HepG2 (cell line): ENCODE measurements around the gene EMILIN1. TPM values are rescaled to one million over a fixed set of nuclear protein-coding genes. Genes with fewer than 3 reads are reported as not detected.

Experiments used
- ATAC-seq: fragments of 200-7000 bp; cut with Tn5 transposase; 3 replicates; pipeline ENCODE4 v1.9.1; 2020; ENCODE audit warnings: mild to moderate bottlenecking, moderate library complexity
- BruUV-seq: library from RNA; stranded (reverse); fragments of 400-500 nt; replicated peaks from 2 replicates; lab custom pipeline; 2021; lab: Mats Ljungman, UMichigan
- CTCF ChIA-PET: fragments of 300-600 bp; formaldehyde crosslinking; extraction: SDS; loops from one replicate; lab custom pipeline; 2021; ENCODE audit warnings: low total read pairs, inconsistent platforms, low intra/inter-chr PET ratio; lab: Yijun Ruan, JAX
- POLR2A ChIA-PET: fragments of 350-600 bp; sonication (Branson Sonifier 250); formaldehyde crosslinking; loops from one replicate; lab custom pipeline; 2020; ENCODE audit warnings: antibody characterized with exemption, inconsistent platforms; lab: Yijun Ruan, JAX
- DNase-seq: peaks from one replicate; pipeline ENCODE4 v3.0.0-alpha.2; 2015; ENCODE audit warnings: low spot score
- FAIRE-seq: peaks from 3 replicates; lab custom pipeline; 2011; peaks lifted over from hg19 to GRCh38; lab: Jason Lieb, UNC
- H2AFZ ChIP-seq: one replicate; pipeline ENCODE4 v1.6.1; 2011; ENCODE audit warnings: low read length, inconsistent platforms
- H3K27ac ChIP-seq: fragments of 300-600 bp; 3 replicates; pipeline ENCODE4 v1.8.0; 2011; ENCODE audit warnings: mixed run types, mild to moderate bottlenecking, mixed read lengths, low read length, inconsistent platforms; ENCODE audit not compliant: insufficient read depth; ENCODE audit errors: extremely low read length
- H3K27me3 ChIP-seq, 2 experiments: fragments of 200-600 bp in 1 of 2; 2 replicates in 1 of 2; 3 replicates in 1 of 2; pipeline versions ENCODE4 v1.6.0 to v1.8.0; 2011; ENCODE audit warnings: low read length in 2 of 2, mild to moderate bottlenecking in 2 of 2, moderate library complexity in 2 of 2, inconsistent platforms in 1 of 2; ENCODE audit not compliant: insufficient read depth in 2 of 2, control insufficient read depth in 1 of 2
- H3K36me3 ChIP-seq, 2 experiments: fragments of 200-600 bp in 1 of 2; replicated peaks in 1 of 2; 2 replicates in 1 of 2; 3 replicates in 1 of 2; pipeline versions ENCODE4 v1.5.1 to v1.8.0; 2011; ENCODE audit warnings: low read length in 2 of 2, inconsistent platforms in 1 of 2; ENCODE audit not compliant: insufficient read depth in 2 of 2, control insufficient read depth in 1 of 2
- H3K4me1 ChIP-seq: 2 replicates; pipeline ENCODE4 v1.5.1; 2012; ENCODE audit warnings: low read length, inconsistent platforms; ENCODE audit not compliant: insufficient read depth
- H3K4me2 ChIP-seq: 2 replicates; pipeline ENCODE4 v1.6.0; 2011; ENCODE audit warnings: low read depth, low read length, inconsistent platforms
- H3K4me3 ChIP-seq, 3 experiments: fragments of 200-600 bp in 1 of 3; sonication (generic), shearing (Covaris generic) in 1 of 3; replicated peaks in 1 of 3; 2 replicates each; pipeline ENCODE4 v1.5.1; 2011 to 2016; ENCODE audit warnings: low read length in 3 of 3, inconsistent platforms in 2 of 3, low read depth in 2 of 3, mild to moderate bottlenecking in 2 of 3, control low read depth in 1 of 3, mixed read lengths in 1 of 3; ENCODE audit not compliant: insufficient read depth in 1 of 3
- H3K79me2 ChIP-seq: one replicate; pipeline ENCODE4 v1.6.1; 2011; ENCODE audit warnings: low read length, inconsistent platforms; ENCODE audit not compliant: insufficient read depth
- H3K9ac ChIP-seq: 2 replicates; pipeline ENCODE4 v1.6.0; 2011; ENCODE audit warnings: mild to moderate bottlenecking, low read depth, low read length, inconsistent platforms; ENCODE audit not compliant: insufficient read depth
- H3K9me3 ChIP-seq: 2 replicates; pipeline ENCODE4 v1.5.1; 2012; ENCODE audit warnings: mild to moderate bottlenecking, low read length
- H4K20me1 ChIP-seq: 2 replicates; pipeline ENCODE4 v1.6.0; 2011; ENCODE audit warnings: inconsistent platforms, mild to moderate bottlenecking, low read length, moderate library complexity; ENCODE audit not compliant: insufficient read depth
- AGO1 ChIP-seq: fragments of 200-400 bp; formaldehyde crosslinking; IDR thresholded peaks from 2 replicates; pipeline ENCODE4 v1.6.1; 2017; ENCODE audit warnings: mild to moderate bottlenecking, low read depth, low read length, moderate library complexity; ENCODE audit not compliant: poor library complexity, severe bottlenecking
- EEA1 ChIP-seq: sonication (generic); formaldehyde crosslinking; IDR thresholded peaks from 2 replicates; pipeline ENCODE4 v1.5.1; 2020; ENCODE audit warnings: mild to moderate bottlenecking, missing genetic modification reagents, borderline replicate concordance
- FOXC1 ChIP-seq: sonication (generic); formaldehyde crosslinking; IDR thresholded peaks from 2 replicates; pipeline ENCODE4 v1.8.0; 2022; ENCODE audit warnings: mild to moderate bottlenecking, missing genetic modification reagents, borderline replicate concordance
- HOXA7 ChIP-seq: sonication (generic); formaldehyde crosslinking; IDR thresholded peaks from 2 replicates; pipeline ENCODE4 v1.8.1; 2022; ENCODE audit warnings: mild to moderate bottlenecking, missing genetic modification reagents, moderate library complexity
- MTERF4 ChIP-seq: sonication (generic); formaldehyde crosslinking; IDR thresholded peaks from 2 replicates; pipeline ENCODE4 v1.8.0; 2023; ENCODE audit warnings: mild to moderate bottlenecking, missing genetic modification reagents
- RBM39 ChIP-seq: fragments of 200-400 bp; formaldehyde crosslinking; IDR thresholded peaks from one replicate; pipeline ENCODE4 v1.6.1; 2018; ENCODE audit warnings: antibody characterized with exemption, mild to moderate bottlenecking, low read depth, low read length; ENCODE audit not compliant: poor library complexity, severe bottlenecking
- ZBTB33 ChIP-seq: sonication (generic); formaldehyde crosslinking; IDR thresholded peaks from 2 replicates; pipeline ENCODE4 v1.4.0; 2020; ENCODE audit warnings: missing genetic modification reagents
- ZBTB38 ChIP-seq: sonication (generic); formaldehyde crosslinking; IDR thresholded peaks from 2 replicates; pipeline ENCODE4 v1.5.1; 2020; ENCODE audit warnings: mild to moderate bottlenecking, missing genetic modification reagents
- ZNF274 ChIP-seq: sonication (generic); formaldehyde crosslinking; IDR thresholded peaks from 2 replicates; pipeline ENCODE4 v1.5.1; 2020; ENCODE audit warnings: mild to moderate bottlenecking, missing genetic modification reagents
- ZNF333 ChIP-seq: sonication (generic); formaldehyde crosslinking; IDR thresholded peaks from 2 replicates; pipeline ENCODE4 v1.4.0; 2020; ENCODE audit warnings: mild to moderate bottlenecking, missing genetic modification reagents, borderline replicate concordance
- ZNF652 ChIP-seq: IDR thresholded peaks from 2 replicates; pipeline ENCODE4 v1.6.1; 2016; ENCODE audit warnings: low read depth, borderline replicate concordance
- ZNF660 ChIP-seq: sonication (generic); formaldehyde crosslinking; IDR thresholded peaks from 2 replicates; pipeline ENCODE4 v1.5.1; 2020; ENCODE audit warnings: mild to moderate bottlenecking, low read depth, missing genetic modification reagents, borderline replicate concordance
- ZNF687 ChIP-seq: sonication (generic); formaldehyde crosslinking; IDR thresholded peaks from 2 replicates; pipeline ENCODE4 v1.5.1; 2020; ENCODE audit warnings: mild to moderate bottlenecking, missing genetic modification reagents, moderate library complexity
- WGBS: methylation state at CpG from one replicate; pipeline ENCODE4 v1.1.6; 2017; ENCODE audit warnings: low lambda C conversion rate; 5-methylcytosine and 5-hydroxymethylcytosine counted together
- in situ Hi-C: cut with HindIII; loops from 2 replicates; pipeline ENCODE4 v1.10.0; 2017; ENCODE audit warnings: low pct_unique_long_range_greater_than_20kb; ENCODE audit not compliant: extremely low pct_ligation_motif_present
- intact Hi-C: fragments of 100-400 bp; cut with micrococcal nuclease; formaldehyde crosslinking; loops from one replicate; pipeline ENCODE4 v1.10.0; 2022; ENCODE audit not compliant: unreplicated experiment
- polyA plus RNA-seq, 8 experiments: library from polyadenylated mRNA; depleted of rRNA in 3 of 8; stranded (reverse) in 7 of 8; unstranded in 1 of 8; fragments of >200 nt; fragmentation: Illumina TruSeq in 4 of 8; extraction: Trizol in 4 of 8; gene quantifications; 2 replicates each; pipeline versions ENCODE4 v1.2.1 to v1.2.3, GENCODE V29; 2011 to 2016; ENCODE audit warnings: low read depth in 4 of 8, missing spikeins in 1 of 8, mixed read lengths in 1 of 8; ENCODE audit not compliant: insufficient read depth in 1 of 8
- total RNA-seq, 5 experiments: library from RNA; depleted of rRNA; stranded (reverse); fragments of >200 nt; fragmentation: Illumina TruSeq; extraction: Trizol; gene quantifications; 2 replicates each; pipeline ENCODE4 v1.2.3, GENCODE V29; 2016; ENCODE audit warnings: low read depth in 1 of 5

The EMILIN1 gene
- total and polyA plus RNA-seq, 2 of the 13 experiments (the other 11 are each of a cell fraction or from before 2014, with no cell fraction given), result 8.1 to 9.7 TPM

GRCh38 chr2:27080603-27080936, 2.2 kb downstream of the EMILIN1 start:
- no peak overlapping the region for H3K27ac ChIP-seq
- peaks cover 85% of the 10 kb centered on the region for H3K4me1 ChIP-seq
- FAIRE-seq (no peak), DNase-seq (no peak), ATAC-seq (no peak)
- ChIA-PET CTCF (no interaction called here), POLR2A (interaction anchor here (0.7 to 9.2 kb wide), 16 partner anchors 8 to 277 kb away, joined by 3 to 106 read pairs (median 4); partner anchors contain the start of genes AGBL5, ATRAID, GTF3C2 and OST4)
- peak overlapping the region; percentile 72 for H3K4me2 ChIP-seq
- H3K9ac ChIP-seq, result no peak overlapping the region
- H3K9me3 ChIP-seq, result no peaks in the 10 kb centered on the region
- intact Hi-C loops (loop anchor here (10.0 kb wide), 1 partner anchor 46 kb away; the partner anchor contains the start of gene TMEM214), in situ Hi-C loops (no loop called here)
- WGBS, result 95% methylated on average over 14 of the region's 14 CpGs
- BruUV-seq, result no TSS peak
- peak overlapping the region in 1 of 3 experiments; percentile 65; a peak in 1 of 6 replicates for H3K4me3 ChIP-seq
- no peaks in the 10 kb centered on the region for H4K20me1 ChIP-seq
- no peaks in the 10 kb centered on the region for H3K36me3 ChIP-seq
- H3K79me2 ChIP-seq, result no peaks in the 10 kb centered on the region
- no peaks in the 10 kb centered on the region for H3K27me3 ChIP-seq
- no peak overlapping the region for H2AFZ ChIP-seq
- peak; percentile 5; the same call in 1 of the 2 replicates for TF ChIP-seq FOXC1 (CRISPR knock-in tag)
- TF ChIP-seq ZNF333 (CRISPR knock-in tag), result 0 out of 2 replicates have a peak, but pooled peaks have one; percentile 27
- no peak for TF ChIP-seq MTERF4
- TF ChIP-seq HOXA7, result no peak
- no peak for TF ChIP-seq ZNF652
- TF ChIP-seq ZNF274 (CRISPR knock-in tag), result 0 out of 2 replicates have a peak, but pooled peaks have one; percentile 28
- peak; percentile 28 for TF ChIP-seq AGO1
- TF ChIP-seq EEA1 (CRISPR knock-in tag), result peak; percentile 65; the same call in 1 of the 2 replicates
- peak; percentile 62 for TF ChIP-seq ZBTB38 (CRISPR knock-in tag)
- TF ChIP-seq ZNF687 (CRISPR knock-in tag), result peak; percentile 25; the same call in 1 of the 2 replicates
- TF ChIP-seq ZBTB33 (CRISPR knock-in tag), result peak; percentile 46; the same call in 1 of the 2 replicates
- no peak for TF ChIP-seq ZNF660 (CRISPR knock-in tag)
- TF ChIP-seq RBM39, result peak; percentile 27
